IPS-15b (cell line): ENCODE results near the gene TBC1D22A.

ENCODE experiments used
- H3K27me3 ChIP-seq: one replicate; pipeline ENCODE4 v1.6.1; 2013; ENCODE audit warnings: low read length; ENCODE audit not compliant: control insufficient read depth, insufficient read depth
- H3K36me3 ChIP-seq: one replicate; pipeline ENCODE4 v1.6.1; 2013; ENCODE audit warnings: low read length; ENCODE audit not compliant: control insufficient read depth, insufficient read depth
- H3K4me1 ChIP-seq: one replicate; pipeline ENCODE4 v1.6.1; 2013; ENCODE audit warnings: mild to moderate bottlenecking, low read length; ENCODE audit not compliant: control insufficient read depth, insufficient read depth
- H3K4me3 ChIP-seq: one replicate; pipeline ENCODE4 v1.5.1; 2013; ENCODE audit warnings: low read depth, low read length
- H3K9ac ChIP-seq: one replicate; pipeline ENCODE4 v1.6.1; 2013; ENCODE audit warnings: low read depth, mild to moderate bottlenecking, low read length
- H3K9me3 ChIP-seq: one replicate; pipeline ENCODE4 v1.6.1; 2013; ENCODE audit warnings: mild to moderate bottlenecking, low read length; ENCODE audit not compliant: control insufficient read depth, insufficient read depth

The TBC1D22A gene

DNA sequence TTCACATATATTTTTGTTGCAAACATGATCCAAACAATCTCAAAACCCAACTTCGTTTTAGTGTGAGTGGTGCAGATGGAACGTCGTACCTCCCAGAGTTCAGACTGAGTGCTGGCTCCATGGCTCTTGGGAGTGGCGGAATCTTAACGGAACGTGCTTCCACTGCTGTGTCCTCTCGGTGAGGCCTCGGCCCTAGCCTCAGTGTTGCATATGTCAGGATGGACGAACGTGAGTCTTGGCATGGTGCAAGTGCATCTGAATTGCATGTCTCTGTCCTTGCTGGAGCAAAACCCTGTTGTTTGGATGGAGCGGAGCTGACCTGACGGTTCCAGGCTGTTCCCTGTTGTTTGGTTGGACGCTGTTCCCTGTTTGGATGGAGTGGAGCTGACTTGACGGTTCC lies 306.8 kb downstream of the TBC1D22A start:
- Histone ChIP-seq H3K27me3 (no peaks in the 10 kb centered on the region), H3K36me3 (peaks cover 2% of the 10 kb centered on the region), H3K4me1 (no peaks in the 10 kb centered on the region), H3K9me3 (no peaks in the 10 kb centered on the region), H3K4me3 (no peak overlapping the region), H3K9ac (no peak overlapping the region)

DNA sequence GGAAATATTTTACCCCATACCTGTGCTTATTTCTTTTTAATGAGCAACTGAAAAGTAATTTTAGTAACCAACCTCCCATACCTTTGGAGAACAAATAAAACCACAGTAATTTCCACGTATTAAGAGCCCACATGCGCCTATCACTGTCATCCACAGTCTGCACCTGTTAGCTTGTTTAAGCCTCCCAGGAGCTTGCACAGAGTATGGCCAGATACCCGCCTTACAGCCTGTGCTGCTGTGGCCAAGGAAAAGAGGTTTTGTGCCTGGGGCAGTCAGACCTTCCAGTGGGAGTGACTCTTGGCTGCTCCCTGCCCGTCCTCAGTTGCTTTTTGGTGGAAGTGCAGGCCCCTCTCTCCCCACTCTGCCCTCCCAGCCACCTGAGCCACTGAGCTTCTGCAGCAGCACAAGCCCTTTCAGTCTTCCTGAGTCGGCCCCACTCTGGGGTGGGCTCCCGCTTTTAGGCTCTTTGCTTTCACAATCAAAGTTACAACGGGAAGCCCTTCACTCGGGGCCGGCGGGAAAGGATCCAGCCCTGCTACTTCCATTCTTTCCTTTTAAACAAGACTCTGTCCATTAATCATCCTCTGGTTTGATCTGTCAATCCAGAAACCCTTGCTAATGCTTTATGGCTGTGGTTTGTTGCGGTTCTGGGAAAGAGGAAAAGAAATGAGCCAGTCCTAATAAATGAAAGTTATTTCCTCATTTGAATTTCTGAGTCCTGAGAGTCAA lies 308.8 kb downstream of the TBC1D22A start:
- H3K4me1 ChIP-seq, result no peaks in the 10 kb centered on the region
- H3K27me3 ChIP-seq, result no peaks in the 10 kb centered on the region
- peaks cover 4% of the 10 kb centered on the region for H3K36me3 ChIP-seq

DNA sequence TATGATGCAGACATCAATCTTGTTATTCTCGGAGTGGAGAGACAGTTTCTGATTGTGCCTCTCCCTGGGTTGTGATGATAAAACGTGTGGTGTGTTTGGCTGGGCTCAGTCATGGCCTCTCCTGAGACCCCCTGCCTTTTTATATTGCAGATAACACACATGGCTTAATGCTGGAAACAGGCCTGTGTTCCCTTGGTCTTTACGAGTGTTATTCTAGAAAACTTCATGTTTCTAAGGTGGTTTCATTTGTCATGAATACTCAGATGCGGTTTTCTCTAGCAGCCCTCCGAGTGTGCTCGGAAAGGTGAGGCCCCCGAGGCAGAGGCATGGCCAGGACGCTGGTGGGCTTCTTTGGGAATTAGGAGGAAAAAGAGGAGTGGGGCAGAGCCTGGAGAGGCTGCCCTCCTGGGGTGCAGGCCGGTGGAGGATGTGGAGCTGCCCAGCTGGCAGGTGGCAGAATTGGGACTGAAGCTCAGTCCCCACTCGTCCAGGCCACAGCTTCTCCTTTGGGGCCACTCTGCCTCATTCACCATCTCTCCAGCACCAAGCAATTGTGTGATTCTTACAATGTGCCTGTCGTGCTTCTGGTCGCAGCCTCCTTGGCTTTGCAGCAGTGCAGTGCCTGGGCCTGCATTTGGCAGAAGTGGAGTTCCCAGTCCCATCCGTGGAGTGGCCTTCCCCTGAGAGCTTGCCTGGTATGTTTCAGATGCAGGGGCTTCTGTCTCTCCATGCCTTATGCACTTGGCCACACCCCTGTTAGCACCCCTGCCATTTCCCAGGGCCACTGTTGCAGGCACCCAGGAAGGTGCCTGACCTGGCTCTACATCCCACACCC lies 309.6 kb downstream of the TBC1D22A start:
- Histone ChIP-seq H3K4me1 (no peaks in the 10 kb centered on the region), H3K9me3 (no peaks in the 10 kb centered on the region), H3K27me3 (no peaks in the 10 kb centered on the region), H3K4me3 (no peak overlapping the region), H3K36me3 (peaks cover 4% of the 10 kb centered on the region), H3K9ac (no peak overlapping the region)

More for the DNA sequence above, 308.8 kb downstream of the TBC1D22A start:
- Histone ChIP-seq H3K4me3 (no peak overlapping the region), H3K9me3 (no peaks in the 10 kb centered on the region), H3K9ac (no peak overlapping the region)

DNA sequence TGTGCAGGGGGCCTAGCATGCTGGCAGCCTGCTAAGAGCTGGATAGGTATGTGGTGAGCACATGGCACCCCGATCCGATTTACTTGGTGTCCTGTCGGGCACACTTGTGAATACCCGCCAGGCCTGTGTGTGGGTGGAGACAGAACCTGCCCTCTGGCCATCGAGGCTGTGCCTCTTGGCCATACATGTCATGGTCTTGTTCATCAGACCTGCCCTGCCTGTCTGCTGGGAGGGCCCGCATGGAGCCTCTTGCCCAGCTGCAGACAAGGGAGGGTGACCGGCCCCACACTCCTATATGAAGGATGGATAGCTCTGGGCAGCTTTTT lies 310.2 kb downstream of the TBC1D22A start:
- Histone ChIP-seq H3K4me1 (no peaks in the 10 kb centered on the region), H3K4me3 (no peak overlapping the region), H3K36me3 (peaks cover 4% of the 10 kb centered on the region), H3K9me3 (no peaks in the 10 kb centered on the region), H3K27me3 (no peaks in the 10 kb centered on the region), H3K9ac (no peak overlapping the region)

DNA sequence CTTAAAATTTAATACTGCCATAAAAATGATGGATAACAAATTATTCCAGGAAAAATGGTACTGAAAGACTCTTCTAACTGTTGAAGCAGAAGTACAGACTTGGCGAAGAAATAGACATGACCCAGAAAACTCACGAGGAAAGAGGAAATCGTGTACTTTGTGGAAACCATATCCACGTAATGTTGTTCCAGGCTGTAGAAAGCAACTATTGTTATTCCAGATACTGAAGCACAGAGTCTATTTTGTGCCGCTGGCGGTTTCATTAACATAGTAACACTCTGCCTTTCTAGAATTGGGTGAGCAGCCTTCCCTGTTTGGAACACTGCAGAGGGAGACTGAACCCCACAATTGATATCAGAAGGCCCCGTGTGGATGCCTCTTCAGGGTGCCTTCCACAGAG lies 310.6 kb downstream of the TBC1D22A start:
- no peak overlapping the region for H3K4me3 ChIP-seq
- no peak overlapping the region for H3K9ac ChIP-seq
- H3K9me3 ChIP-seq, result no peaks in the 10 kb centered on the region
- H3K27me3 ChIP-seq, result no peaks in the 10 kb centered on the region
- peaks cover 4% of the 10 kb centered on the region for H3K36me3 ChIP-seq
- no peaks in the 10 kb centered on the region for H3K4me1 ChIP-seq

DNA sequence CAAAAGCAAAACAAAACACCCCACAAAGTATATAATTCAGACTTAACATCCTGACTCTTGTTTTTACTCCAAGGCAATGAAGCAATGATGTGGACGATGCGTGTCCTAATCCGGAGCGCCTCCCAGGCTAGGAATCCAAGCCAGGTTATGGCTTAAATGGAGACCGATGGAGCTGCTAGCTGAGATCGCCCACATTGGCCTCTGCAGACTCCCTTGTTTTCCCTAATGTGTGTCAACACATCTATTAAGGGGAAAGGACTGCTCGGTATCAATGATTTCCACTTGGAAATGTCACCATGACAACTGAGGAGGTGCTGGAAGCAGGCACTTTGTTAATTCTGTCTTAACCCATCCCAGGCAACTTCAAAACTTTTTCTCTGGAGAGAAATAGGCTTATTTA lies 311.7 kb downstream of the TBC1D22A start:
- Histone ChIP-seq H3K9ac (no peak overlapping the region), H3K36me3 (peaks cover 4% of the 10 kb centered on the region), H3K4me3 (no peak overlapping the region), H3K9me3 (peaks cover 4% of the 10 kb centered on the region), H3K27me3 (no peaks in the 10 kb centered on the region), H3K4me1 (no peaks in the 10 kb centered on the region)

DNA sequence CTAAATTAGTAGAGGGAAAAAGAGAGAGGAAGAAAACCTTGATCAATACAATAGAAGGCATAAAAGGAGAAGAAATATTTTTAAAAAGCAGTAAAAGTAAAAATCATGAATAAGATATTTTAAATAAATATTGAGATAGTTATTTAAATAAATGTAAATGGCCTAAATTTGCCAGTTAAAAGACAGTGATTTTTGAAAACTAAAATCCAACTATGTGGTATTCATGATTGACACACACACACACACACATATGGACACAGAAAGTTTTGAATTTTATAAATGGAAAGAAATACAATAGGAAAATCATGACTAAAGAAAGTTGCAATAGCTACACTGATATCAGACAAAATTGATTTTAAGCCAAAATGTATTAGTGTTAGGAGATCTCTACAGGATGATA lies 313.1 kb downstream of the TBC1D22A start:
- Histone ChIP-seq H3K36me3 (peaks cover 4% of the 10 kb centered on the region), H3K9me3 (peaks cover 7% of the 10 kb centered on the region)

DNA sequence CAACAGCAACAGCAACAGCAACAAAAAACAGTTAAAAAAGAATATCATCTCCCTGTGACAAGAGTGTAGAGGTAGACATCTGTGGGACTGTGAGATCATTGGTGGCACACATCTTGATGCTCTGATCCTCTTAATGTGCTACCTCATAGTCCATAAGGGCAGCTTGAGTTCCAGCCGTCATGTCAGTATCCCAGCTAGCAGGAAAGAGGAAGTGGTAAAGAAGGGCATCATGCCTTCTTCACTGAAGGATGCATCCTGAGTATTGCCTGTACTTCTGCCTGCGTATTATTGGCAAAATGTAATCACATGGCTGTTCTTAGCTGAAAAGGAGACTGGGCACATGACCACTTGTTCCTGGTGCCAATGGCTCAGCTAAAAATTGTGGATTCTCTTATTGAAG lies 314.3 kb downstream of the TBC1D22A start:
- Histone ChIP-seq H3K4me1 (no peaks in the 10 kb centered on the region), H3K9me3 (peaks cover 7% of the 10 kb centered on the region), H3K36me3 (peaks cover 4% of the 10 kb centered on the region), H3K27me3 (no peaks in the 10 kb centered on the region), H3K4me3 (no peak overlapping the region), H3K9ac (no peak overlapping the region)

More for the DNA sequence above, 313.1 kb downstream of the TBC1D22A start:
- Histone ChIP-seq H3K9ac (no peak overlapping the region), H3K4me1 (no peaks in the 10 kb centered on the region), H3K4me3 (no peak overlapping the region), H3K27me3 (no peaks in the 10 kb centered on the region)

DNA sequence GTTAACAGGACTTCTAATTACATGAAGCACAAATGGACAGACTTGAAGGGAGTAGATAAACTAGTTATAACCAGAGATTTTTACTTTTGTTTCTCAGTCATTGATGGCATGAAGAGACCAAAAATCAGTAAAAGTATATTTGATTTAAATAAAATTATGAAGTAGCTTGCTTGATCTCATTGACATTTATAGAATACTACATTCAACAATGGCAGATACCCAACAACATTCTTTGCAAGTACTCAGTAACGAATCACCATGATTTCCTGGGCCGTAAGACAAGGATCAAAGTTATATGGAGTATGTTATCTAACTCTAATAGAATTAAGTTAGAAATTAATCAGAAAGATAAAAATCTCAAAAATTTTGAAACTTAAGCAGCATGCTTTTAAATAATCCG lies 317.6 kb downstream of the TBC1D22A start:
- Histone ChIP-seq H3K9me3 (peaks cover 7% of the 10 kb centered on the region), H3K36me3 (no peaks in the 10 kb centered on the region), H3K27me3 (no peaks in the 10 kb centered on the region), H3K9ac (no peak overlapping the region), H3K4me1 (peaks cover 3% of the 10 kb centered on the region), H3K4me3 (no peak overlapping the region)

DNA sequence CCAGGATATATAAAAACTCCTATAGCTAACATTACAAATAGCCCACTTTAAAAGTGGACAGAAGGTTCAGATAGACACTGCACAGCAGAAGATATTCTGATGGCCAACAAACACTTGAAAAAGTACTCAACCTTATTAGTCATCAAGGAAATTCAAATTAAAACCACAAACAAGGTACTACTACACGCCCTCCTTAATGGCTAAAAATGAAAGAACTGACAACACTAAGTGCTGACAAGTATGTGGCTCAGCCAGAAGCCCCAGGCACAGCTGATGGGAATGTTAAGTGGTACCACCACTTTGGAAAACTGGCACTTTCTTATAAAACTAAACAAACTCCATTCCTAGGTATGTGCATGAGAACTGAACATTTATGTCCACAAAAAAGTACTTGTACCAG lies 320.1 kb downstream of the TBC1D22A start:
- H3K9ac ChIP-seq, result no peak overlapping the region
- peaks cover 3% of the 10 kb centered on the region for H3K4me1 ChIP-seq
- peaks cover 7% of the 10 kb centered on the region for H3K9me3 ChIP-seq
- no peaks in the 10 kb centered on the region for H3K27me3 ChIP-seq
- no peaks in the 10 kb centered on the region for H3K36me3 ChIP-seq
- H3K4me3 ChIP-seq, result no peak overlapping the region

DNA sequence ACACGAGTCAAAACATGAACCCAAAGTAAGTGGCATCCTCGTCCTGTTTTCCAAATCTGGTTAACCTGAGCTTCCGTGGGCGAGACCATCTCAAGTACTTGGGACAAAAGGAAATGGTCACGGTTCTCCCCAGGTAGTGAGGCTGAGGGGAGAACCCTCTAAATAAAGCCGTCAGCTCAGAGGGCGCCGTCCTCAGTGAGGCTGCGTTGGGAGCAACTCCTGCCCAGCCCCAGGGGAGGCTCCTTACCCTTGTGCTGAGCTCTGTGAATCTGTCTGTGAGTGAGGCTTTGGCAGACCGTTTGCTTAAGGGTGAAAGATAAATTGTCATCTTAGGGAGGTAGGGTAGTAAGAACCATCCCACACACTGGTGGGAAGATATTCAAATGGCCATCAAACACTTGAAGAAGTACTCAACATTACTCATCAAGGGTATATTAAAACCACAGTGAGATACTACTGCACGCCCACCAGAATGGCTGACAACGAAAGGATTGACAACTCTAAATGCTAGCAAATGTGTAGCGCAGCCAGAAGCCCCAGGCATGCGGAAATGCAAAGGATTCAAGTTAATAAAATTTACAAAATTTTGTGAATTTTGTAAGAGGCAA lies 321.0 kb downstream of the TBC1D22A start:
- no peak overlapping the region for H3K4me3 ChIP-seq
- peaks cover 3% of the 10 kb centered on the region for H3K4me1 ChIP-seq
- no peak overlapping the region for H3K9ac ChIP-seq
- peaks cover 6% of the 10 kb centered on the region for H3K9me3 ChIP-seq
- H3K36me3 ChIP-seq, result no peaks in the 10 kb centered on the region
- no peaks in the 10 kb centered on the region for H3K27me3 ChIP-seq

DNA sequence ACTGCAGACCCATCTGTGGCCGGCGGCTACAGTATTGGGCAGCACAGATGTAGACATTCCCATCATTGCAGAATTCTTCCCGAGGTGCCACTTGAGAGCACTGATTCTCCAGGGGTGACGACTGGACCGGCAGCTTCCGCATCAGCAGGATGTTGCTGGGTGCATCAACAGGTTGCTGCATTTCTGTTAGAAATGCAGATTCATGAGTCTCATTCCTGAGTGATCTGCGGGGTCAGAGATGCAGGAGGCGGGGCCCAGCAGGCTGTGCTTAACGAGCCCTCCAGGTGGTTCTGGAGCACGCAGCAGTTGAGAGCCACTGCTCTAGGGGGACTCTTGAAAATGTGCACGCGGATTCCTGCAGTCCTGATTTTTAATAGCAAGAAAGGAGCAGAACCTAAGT lies 321.8 kb downstream of the TBC1D22A start:
- Histone ChIP-seq H3K9me3 (peaks cover 3% of the 10 kb centered on the region), H3K9ac (no peak overlapping the region), H3K36me3 (no peaks in the 10 kb centered on the region), H3K27me3 (no peaks in the 10 kb centered on the region), H3K4me3 (no peak overlapping the region), H3K4me1 (peaks cover 3% of the 10 kb centered on the region)
